ENCODE data around the gene SCRN1. TPM values are rescaled to one million over a fixed set of nuclear protein-coding genes. Genes with fewer than 3 reads are reported as not detected.

SCRN1 gene
- total and polyA plus RNA-seq, 2 experiments from 2014 or later = 15.2 to 66.7 TPM

GRCh38 chr7:30001998-30002397 lies 12.4 kb upstream of the SCRN1 start (continued):
- TF ChIP-seq ETS1 (IDR thresholded peaks at IDR 0.05) (no peak), ZNF114 (CRISPR knock-in tag; IDR thresholded peaks at IDR 0.05) (no peak), NANOG (IDR thresholded peaks at IDR 0.05; ENCODE audit: borderline replicate concordance) (no peak)

DNA sequence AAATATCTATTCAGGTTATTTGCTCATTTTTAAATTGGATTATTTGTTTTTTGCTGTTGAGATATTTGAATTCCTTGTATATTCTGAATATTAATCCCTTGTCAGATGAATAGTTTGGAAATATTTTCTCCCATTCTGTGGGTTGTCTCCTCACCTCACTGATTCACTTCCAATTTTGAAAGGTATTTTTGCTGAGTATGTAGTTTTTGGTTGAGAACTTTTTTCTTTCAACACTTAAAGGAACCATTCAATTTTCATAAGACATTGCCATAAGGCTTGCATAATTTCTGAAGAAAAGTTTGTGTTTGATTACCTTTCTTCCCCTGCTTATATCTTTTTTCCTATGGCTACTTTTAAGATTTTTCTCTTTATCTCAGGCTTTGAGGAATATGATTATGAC lies 8.9 kb upstream of the SCRN1 start:
- Mint-ChIP-seq H3K9me3 (peaks cover 29% of the 10 kb centered on the region), H3K27me3 (ENCODE audit: insufficient read depth, low read depth, poor library complexity) (no peaks in the 10 kb centered on the region), H3K27ac (no peak overlapping the region), H3K4me1 (peaks cover 12% of the 10 kb centered on the region), H3K36me3 (ENCODE audit: low read depth) (peaks cover 3% of the 10 kb centered on the region; the same call in 2 of the 3 replicates), H3K4me3 (no peak overlapping the region)
- no peak overlapping the region for H3K27ac ChIP-seq (ENCODE audit: low read depth)
- no peaks in the 10 kb centered on the region for H3K36me3 ChIP-seq (ENCODE audit: insufficient read depth)
- no peaks in the 10 kb centered on the region for H3K27me3 ChIP-seq (ENCODE audit: insufficient read depth)
- no peak overlapping the region for H3K4me2 ChIP-seq
- H2AFZ ChIP-seq = no peak overlapping the region
- ATAC-seq (no peak), DNase-seq (ENCODE audit: low spot score) (no peak)
- no peaks in the 10 kb centered on the region for H3F3A ChIP-seq (replicated peaks; ENCODE audit: low read depth)
- no peaks in the 10 kb centered on the region for H4K20me1 ChIP-seq (replicated peaks; ENCODE audit: insufficient read depth)
- H3K9me2 ChIP-seq (ENCODE audit: insufficient read depth) = no peaks in the 10 kb centered on the region
- H3K4me3 ChIP-seq = no peak overlapping the region
- no peaks in the 10 kb centered on the region for H3K79me2 ChIP-seq (replicated peaks; ENCODE audit: insufficient read depth)
- peaks cover 10% of the 10 kb centered on the region for H3K4me1 ChIP-seq (ENCODE audit: insufficient read depth)
- TF ChIP-seq NANOG (IDR thresholded peaks at IDR 0.05; ENCODE audit: borderline replicate concordance) (no peak), CREB1 (CRISPR knock-in tag; IDR thresholded peaks at IDR 0.05; ENCODE audit: low read depth) (no peak), STAT1 (IDR thresholded peaks at IDR 0.05; ENCODE audit: unreplicated experiment) (no peak), ZNF114 (CRISPR knock-in tag; IDR thresholded peaks at IDR 0.05) (no peak), ZNF462 (CRISPR knock-in tag; IDR thresholded peaks at IDR 0.05) (no peak), ETS1 (IDR thresholded peaks at IDR 0.05) (no peak), EZH2 (IDR thresholded peaks at IDR 0.05; ENCODE audit: low read depth, unreplicated experiment) (no peak), POLR2AphosphoS5 (IDR thresholded peaks at IDR 0.05; ENCODE audit: low read depth) (no peak), EZH2phosphoT487 (IDR thresholded peaks at IDR 0.05; ENCODE audit: unreplicated experiment) (no peak), ZNF331 (CRISPR knock-in tag; IDR thresholded peaks at IDR 0.05; ENCODE audit: low read depth) (no peak)
- TF ChIP-seq, protein P1, sequence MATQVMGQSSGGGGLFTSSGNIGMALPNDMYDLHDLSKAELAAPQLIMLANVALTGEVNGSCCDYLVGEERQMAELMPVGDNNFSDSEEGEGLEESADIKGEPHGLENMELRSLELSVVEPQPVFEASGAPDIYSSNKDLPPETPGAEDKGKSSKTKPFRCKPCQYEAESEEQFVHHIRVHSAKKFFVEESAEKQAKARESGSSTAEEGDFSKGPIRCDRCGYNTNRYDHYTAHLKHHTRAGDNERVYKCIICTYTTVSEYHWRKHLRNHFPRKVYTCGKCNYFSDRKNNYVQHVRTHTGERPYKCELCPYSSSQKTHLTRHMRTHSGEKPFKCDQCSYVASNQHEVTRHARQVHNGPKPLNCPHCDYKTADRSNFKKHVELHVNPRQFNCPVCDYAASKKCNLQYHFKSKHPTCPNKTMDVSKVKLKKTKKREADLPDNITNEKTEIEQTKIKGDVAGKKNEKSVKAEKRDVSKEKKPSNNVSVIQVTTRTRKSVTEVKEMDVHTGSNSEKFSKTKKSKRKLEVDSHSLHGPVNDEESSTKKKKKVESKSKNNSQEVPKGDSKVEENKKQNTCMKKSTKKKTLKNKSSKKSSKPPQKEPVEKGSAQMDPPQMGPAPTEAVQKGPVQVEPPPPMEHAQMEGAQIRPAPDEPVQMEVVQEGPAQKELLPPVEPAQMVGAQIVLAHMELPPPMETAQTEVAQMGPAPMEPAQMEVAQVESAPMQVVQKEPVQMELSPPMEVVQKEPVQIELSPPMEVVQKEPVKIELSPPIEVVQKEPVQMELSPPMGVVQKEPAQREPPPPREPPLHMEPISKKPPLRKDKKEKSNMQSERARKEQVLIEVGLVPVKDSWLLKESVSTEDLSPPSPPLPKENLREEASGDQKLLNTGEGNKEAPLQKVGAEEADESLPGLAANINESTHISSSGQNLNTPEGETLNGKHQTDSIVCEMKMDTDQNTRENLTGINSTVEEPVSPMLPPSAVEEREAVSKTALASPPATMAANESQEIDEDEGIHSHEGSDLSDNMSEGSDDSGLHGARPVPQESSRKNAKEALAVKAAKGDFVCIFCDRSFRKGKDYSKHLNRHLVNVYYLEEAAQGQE (IDR thresholded peaks at IDR 0.05; ENCODE audit: unreplicated experiment) = no peak

All from GM23338 (cell line).